Smooth muscle cell (in vitro differentiated cells): ENCODE measurements around the gene LHB. TPM values are rescaled to one million over a fixed set of nuclear protein-coding genes. Genes with fewer than 3 reads are reported as not detected.

ENCODE experiments used
- DNase-seq: peaks from one replicate; lab custom pipeline; 2025; ENCODE audit not compliant: unreplicated experiment; lab: John Stamatoyannopoulos, UW
- H2AFZ ChIP-seq: fragments of 200-600 bp; sonication (generic); 2 replicates; pipeline ENCODE4 v1.6.0; 2016; ENCODE audit warnings: antibody characterized with exemption, low read depth, mild to moderate bottlenecking
- H3F3A ChIP-seq: fragments of 200-600 bp; sonication (generic); 2 replicates; pipeline ENCODE4 v1.6.0; 2017; ENCODE audit warnings: antibody characterized with exemption, low read depth
- H3K27ac ChIP-seq: fragments of 200-600 bp; sonication (generic); 2 replicates; pipeline ENCODE4 v1.5.1; 2016; ENCODE audit warnings: low read depth, mild to moderate bottlenecking
- H3K27me3 ChIP-seq: fragments of 200-600 bp; sonication (generic); 2 replicates; pipeline ENCODE4 v1.6.1; 2016; ENCODE audit warnings: low read depth, mild to moderate bottlenecking
- H3K36me3 ChIP-seq: fragments of 200-600 bp; sonication (generic); 2 replicates; pipeline ENCODE4 v1.5.1; 2016; ENCODE audit warnings: low read depth
- H3K4me1 ChIP-seq: fragments of 200-600 bp; sonication (generic); 2 replicates; pipeline ENCODE4 v1.5.1; 2016; ENCODE audit warnings: low read depth
- H3K4me2 ChIP-seq: fragments of 200-600 bp; sonication (generic); 2 replicates; pipeline ENCODE4 v1.6.0; 2016; ENCODE audit warnings: mild to moderate bottlenecking
- H3K4me3 ChIP-seq: fragments of 200-600 bp; sonication (generic); 2 replicates; pipeline ENCODE4 v1.5.1; 2016; ENCODE audit warnings: mild to moderate bottlenecking
- H3K79me2 ChIP-seq: fragments of 200-600 bp; sonication (generic); 2 replicates; pipeline ENCODE4 v1.6.0; 2016; ENCODE audit warnings: low read depth, mild to moderate bottlenecking
- H3K9ac ChIP-seq: fragments of 200-600 bp; sonication (generic); 2 replicates; pipeline ENCODE4 v1.6.0; 2016; ENCODE audit warnings: low read depth
- H3K9me3 ChIP-seq: fragments of 200-600 bp; sonication (generic); replicated peaks from 2 replicates; pipeline ENCODE4 v1.5.1; 2016; ENCODE audit warnings: low read depth
- H4K20me1 ChIP-seq: fragments of 200-600 bp; sonication (generic); 2 replicates; pipeline ENCODE4 v1.6.0; 2016; ENCODE audit warnings: low read depth
- CTCF ChIP-seq: fragments of 200-600 bp; sonication (generic); IDR thresholded peaks from 2 replicates; pipeline ENCODE4 v1.5.1; 2017; ENCODE audit warnings: borderline replicate concordance, mild to moderate bottlenecking, antibody characterized with exemption; ENCODE audit not compliant: insufficient read depth, poor library complexity, severe bottlenecking
- WGBS: methylation state at CpG from one replicate; pipeline ENCODE4 v1.1.7; 2016; ENCODE audit warnings: low lambda C conversion rate; 5-methylcytosine and 5-hydroxymethylcytosine counted together
- microRNA-seq: library from miRNA; unstranded; fragments of <30 nt; microRNA quantifications from one replicate; pipeline ENCODE4, GENCODE V29; 2016; ENCODE audit warnings: borderline number of aligned reads
- polyA plus RNA-seq: library from polyadenylated mRNA; unstranded; fragments of >200 nt; fragmentation: Nextera tagmentation; extraction: Ambion mirVana; gene quantifications from 2 replicates; pipeline ENCODE4 v1.2.1, GENCODE V29; 2016
- small RNA-seq: library from RNA; depleted of rRNA; stranded (forward); fragments of <200 nt; gene quantifications from one replicate; pipeline ENCODE3, GENCODE V24; 2014
- total RNA-seq: library from RNA; depleted of rRNA; stranded (reverse); fragments of >200 nt; gene quantifications from 2 replicates; pipeline ENCODE4 v1.2.3, GENCODE V29; 2014

Gene LHB
- total and polyA plus RNA-seq, 2 experiments from 2014 or later, result not detected

GRCh38 chr19:48968179-48968661 lies 48.7 kb downstream of the LHB start:
- no peak for DNase-seq
- Histone ChIP-seq H3K36me3 (no peaks in the 10 kb centered on the region), H3K27me3 (no peaks in the 10 kb centered on the region), H3F3A (peaks cover 29% of the 10 kb centered on the region), H3K4me3 (no peak overlapping the region), H2AFZ (no peak overlapping the region), H3K9ac (no peak overlapping the region), H4K20me1 (peaks cover 56% of the 10 kb centered on the region), H3K4me2 (no peak overlapping the region), H3K79me2 (peaks cover 15% of the 10 kb centered on the region), H3K4me1 (peaks cover 23% of the 10 kb centered on the region), H3K9me3 (no peaks in the 10 kb centered on the region), H3K27ac (peak overlapping the region; percentile 29)
- 83% methylated on average over 4 of the region's 4 CpGs for WGBS
- TF ChIP-seq CTCF, result no peak

- Histone ChIP-seq H3K9me3 (no peaks in the 10 kb centered on the region), H3K9ac (no peak overlapping the region), H3F3A (peaks cover 26% of the 10 kb centered on the region), H3K27me3 (no peaks in the 10 kb centered on the region), H4K20me1 (peaks cover 56% of the 10 kb centered on the region), H2AFZ (no peak overlapping the region), H3K27ac (peak overlapping the region; percentile 68), H3K79me2 (peaks cover 15% of the 10 kb centered on the region), H3K4me3 (peak overlapping the region; percentile 86), H3K36me3 (no peaks in the 10 kb centered on the region), H3K4me2 (peak overlapping the region; percentile 88), H3K4me1 (peaks cover 25% of the 10 kb centered on the region)
- WGBS, result 72% methylated on average over 14 of the region's 14 CpGs
- no peak for TF ChIP-seq CTCF
- DNase-seq, result no peak
Observed at GRCh38 chr19:48967346-48968178, 49.3 kb downstream of the LHB start.

- Histone ChIP-seq H2AFZ (no peak overlapping the region), H3F3A (peaks cover 29% of the 10 kb centered on the region), H3K4me2 (peak overlapping the region; percentile 88), H4K20me1 (peaks cover 53% of the 10 kb centered on the region), H3K36me3 (no peaks in the 10 kb centered on the region), H3K4me3 (peak overlapping the region; percentile 86), H3K9ac (peak overlapping the region; percentile 70), H3K27ac (peak overlapping the region; percentile 68), H3K9me3 (no peaks in the 10 kb centered on the region), H3K79me2 (peaks cover 15% of the 10 kb centered on the region), H3K27me3 (no peaks in the 10 kb centered on the region), H3K4me1 (peaks cover 25% of the 10 kb centered on the region)
- 81% methylated on average over 10 of the region's 10 CpGs for WGBS
- no peak for DNase-seq
- TF ChIP-seq CTCF, result no peak
Observed at GRCh38 chr19:48966541-48967345, 50.1 kb downstream of the LHB start.

Small RNA genes within 50 kb of the gene (microRNA-seq; reads per million reads assigned to microRNA genes)
- gene MIR6798, result not detected

Small RNA genes within 50 kb of the gene (small RNA-seq; reads per million reads assigned to genes)
- 0.26 reads per million, percentile 2 among the genes with 10 or more reads in this experiment for gene MIR6798

Other genes starting within 250 kb of the LHB start
- 11.8 and 24.9 TPM in 2 replicates for gene BCAT2, start 206.1 kb downstream of the LHB start, total RNA-seq
- gene BCAT2, start 206.1 kb downstream of the LHB start, polyA plus RNA-seq, result 30.9 and 45.4 TPM in 2 replicates
- 14.8 and 19.3 TPM in 2 replicates for gene HSD17B14, start 180.6 kb downstream of the LHB start, total RNA-seq
- 16.4 and 16.9 TPM in 2 replicates for gene HSD17B14, start 180.6 kb downstream of the LHB start, polyA plus RNA-seq
- gene PLEKHA4, start 148.5 kb downstream of the LHB start, total RNA-seq, result 2.6 and 4.4 TPM in 2 replicates
- 32.6 and 39.2 TPM in 2 replicates for gene PLEKHA4, start 148.5 kb downstream of the LHB start, polyA plus RNA-seq
- gene PPP1R15A, start 144.7 kb downstream of the LHB start, total RNA-seq, result 88.5 and 99.3 TPM in 2 replicates
- 339 and 357 TPM in 2 replicates for gene PPP1R15A, start 144.7 kb downstream of the LHB start, polyA plus RNA-seq
- 0.18 TPM in 1 of 2 replicates, not detected in the other for gene TULP2, start 118.3 kb downstream of the LHB start, total RNA-seq
- gene TULP2, start 118.3 kb downstream of the LHB start, polyA plus RNA-seq, result 1.2 and 1.8 TPM in 2 replicates
- gene NUCB1, start 116.8 kb downstream of the LHB start, total RNA-seq, result 146 and 221 TPM in 2 replicates
- gene NUCB1, start 116.8 kb downstream of the LHB start, polyA plus RNA-seq, result 292 and 329 TPM in 2 replicates
- gene DHDH, start 83.4 kb downstream of the LHB start, total RNA-seq, result 0.27 TPM in 1 of 2 replicates, not detected in the other
- 0.87 and 1.0 TPM in 2 replicates for gene DHDH, start 83.4 kb downstream of the LHB start, polyA plus RNA-seq
- gene BAX, start 62.2 kb downstream of the LHB start, total RNA-seq, result 42.8 and 124 TPM in 2 replicates
- 153 and 185 TPM in 2 replicates for gene BAX, start 62.2 kb downstream of the LHB start, polyA plus RNA-seq
- 5,371 and 5,904 TPM in 2 replicates for gene FTL, start 51.8 kb downstream of the LHB start, total RNA-seq
- 11,768 and 12,053 TPM in 2 replicates for gene FTL, start 51.8 kb downstream of the LHB start, polyA plus RNA-seq
- gene GYS1, start 23.8 kb downstream of the LHB start, total RNA-seq, result 40.8 and 58.1 TPM in 2 replicates
- gene GYS1, start 23.8 kb downstream of the LHB start, polyA plus RNA-seq, result 75.2 and 82.6 TPM in 2 replicates
- 74.3 and 89.4 TPM in 2 replicates for gene RUVBL2, start 23.2 kb downstream of the LHB start, total RNA-seq
- 117 and 123 TPM in 2 replicates for gene RUVBL2, start 23.2 kb downstream of the LHB start, polyA plus RNA-seq
- gene CGB3, start 7.2 kb upstream of the LHB start, total RNA-seq, result not detected in 2 replicates
- gene CGB3, start 7.2 kb upstream of the LHB start, polyA plus RNA-seq, result 0.45 and 1.8 TPM in 2 replicates
- gene CGB2, start 14.8 kb upstream of the LHB start, total RNA-seq, result 2.3 TPM in 1 of 2 replicates, not detected in the other
- 1.3 TPM in 1 of 2 replicates, not detected in the other for gene CGB2, start 14.8 kb upstream of the LHB start, polyA plus RNA-seq
- not detected in 2 replicates for gene CGB1, start 19.8 kb upstream of the LHB start, total RNA-seq
- not detected in 2 replicates for gene CGB1, start 19.8 kb upstream of the LHB start, polyA plus RNA-seq
- gene CGB5, start 26.8 kb upstream of the LHB start, total RNA-seq, result 2.5 TPM in 1 of 2 replicates, not detected in the other
- gene CGB5, start 26.8 kb upstream of the LHB start, polyA plus RNA-seq, result 2.0 and 3.4 TPM in 2 replicates
- not detected in 2 replicates for gene CGB8, start 32.0 kb upstream of the LHB start, total RNA-seq
- 1.0 and 7.4 TPM in 2 replicates for gene CGB8, start 32.0 kb upstream of the LHB start, polyA plus RNA-seq
- gene CGB7, start 40.7 kb upstream of the LHB start, total RNA-seq, result 1.3 and 2.0 TPM in 2 replicates
- 2.5 and 7.6 TPM in 2 replicates for gene CGB7, start 40.7 kb upstream of the LHB start, polyA plus RNA-seq
- 1.2 and 1.8 TPM in 2 replicates for gene NTF4, start 47.7 kb upstream of the LHB start, total RNA-seq
- gene NTF4, start 47.7 kb upstream of the LHB start, polyA plus RNA-seq, result 1.4 and 7.8 TPM in 2 replicates
- not detected in 2 replicates for gene KCNA7, start 55.6 kb upstream of the LHB start, total RNA-seq
- gene KCNA7, start 55.6 kb upstream of the LHB start, polyA plus RNA-seq, result 0.08 and 0.18 TPM in 2 replicates
- 164 and 200 TPM in 2 replicates for gene SNRNP70, start 68.4 kb upstream of the LHB start, total RNA-seq
- gene SNRNP70, start 68.4 kb upstream of the LHB start, polyA plus RNA-seq, result 206 and 216 TPM in 2 replicates
- 11.7 and 16.5 TPM in 2 replicates for gene LIN7B, start 97.3 kb upstream of the LHB start, total RNA-seq
- gene LIN7B, start 97.3 kb upstream of the LHB start, polyA plus RNA-seq, result 24.7 and 30.7 TPM in 2 replicates
- gene C19orf73, start 102.1 kb upstream of the LHB start, total RNA-seq, result 0.54 and 2.9 TPM in 2 replicates
- gene C19orf73, start 102.1 kb upstream of the LHB start, polyA plus RNA-seq, result 0.74 and 1.7 TPM in 2 replicates
- 3.2 and 10.9 TPM in 2 replicates for gene PPFIA3, start 102.5 kb upstream of the LHB start, total RNA-seq
- gene PPFIA3, start 102.5 kb upstream of the LHB start, polyA plus RNA-seq, result 16.3 and 20.3 TPM in 2 replicates
- 1.1 TPM in 1 of 2 replicates, not detected in the other for gene HRC, start 138.3 kb upstream of the LHB start, total RNA-seq
- gene HRC, start 138.3 kb upstream of the LHB start, polyA plus RNA-seq, result 0.06 and 0.84 TPM in 2 replicates
- gene TRPM4, start 140.7 kb upstream of the LHB start, total RNA-seq, result 15.0 and 27.7 TPM in 2 replicates
- gene TRPM4, start 140.7 kb upstream of the LHB start, polyA plus RNA-seq, result 32.1 and 47.0 TPM in 2 replicates